Renal pelvis (tissue), 4 donors: ENCODE results near the gene TACR1. TPM values are rescaled to one million over a fixed set of nuclear protein-coding genes. Genes with fewer than 3 reads are reported as not detected.

Source experiments
- DNase-seq: peaks from one replicate; pipeline ENCODE4 v3.0.0-alpha.2; 2013
- polyA plus RNA-seq, 3 donors: library from polyadenylated mRNA; unstranded; fragments of 120-200 nt; gene quantifications; one replicate each; pipeline ENCODE4 v1.2.1, GENCODE V29; 2013; ENCODE audit not compliant: insufficient read length in 3 of 3

TACR1 gene
- polyA plus RNA-seq, 3 donors: 1.4 to 2.1 (median 2.1) TPM

DNA sequence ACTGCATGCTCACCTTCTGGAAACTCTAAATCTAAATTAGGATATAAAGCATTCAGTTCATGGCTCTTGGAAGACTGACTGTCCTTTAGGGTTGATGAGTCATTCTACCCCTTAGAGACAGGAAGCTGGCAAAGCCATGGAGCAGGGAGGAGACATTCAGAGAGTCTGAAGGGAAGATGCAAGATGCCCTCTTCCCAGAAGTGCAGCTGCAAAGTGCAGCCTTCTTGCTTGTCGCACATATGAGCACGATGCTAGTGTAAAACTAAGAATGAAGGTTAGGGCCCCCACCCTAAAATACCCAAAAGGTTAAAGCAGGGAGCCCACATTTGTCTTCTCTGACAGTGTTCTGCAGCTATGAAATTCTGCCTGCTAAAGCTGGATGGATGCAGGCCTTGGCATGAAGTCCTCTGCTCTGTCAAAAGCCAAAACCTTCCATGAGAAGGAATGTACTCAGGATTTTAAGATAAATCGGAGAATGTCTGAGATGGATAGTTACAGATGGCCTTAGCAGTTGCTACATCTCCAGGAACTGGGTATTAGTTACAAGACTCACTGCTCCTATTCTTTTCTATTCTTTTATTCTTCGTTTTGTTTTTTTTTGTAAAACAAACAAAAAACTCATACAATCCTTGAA is 151.2 kb downstream of the TACR1 start:
- no peak for DNase-seq

- DNase-seq: no peak
These were observed 151.9 kb downstream of the TACR1 start for GRCh38 chr2:75047189-75047991.

- no peak for DNase-seq
These were observed 153.7 kb downstream of the TACR1 start for GRCh38 chr2:75045526-75046050.

- no peak for DNase-seq
These were observed 155.0 kb downstream of the TACR1 start for GRCh38 chr2:75044291-75044690.

GRCh38 chr2:75042823-75043222 is 156.5 kb downstream of the TACR1 start:
- DNase-seq: no peak

DNA sequence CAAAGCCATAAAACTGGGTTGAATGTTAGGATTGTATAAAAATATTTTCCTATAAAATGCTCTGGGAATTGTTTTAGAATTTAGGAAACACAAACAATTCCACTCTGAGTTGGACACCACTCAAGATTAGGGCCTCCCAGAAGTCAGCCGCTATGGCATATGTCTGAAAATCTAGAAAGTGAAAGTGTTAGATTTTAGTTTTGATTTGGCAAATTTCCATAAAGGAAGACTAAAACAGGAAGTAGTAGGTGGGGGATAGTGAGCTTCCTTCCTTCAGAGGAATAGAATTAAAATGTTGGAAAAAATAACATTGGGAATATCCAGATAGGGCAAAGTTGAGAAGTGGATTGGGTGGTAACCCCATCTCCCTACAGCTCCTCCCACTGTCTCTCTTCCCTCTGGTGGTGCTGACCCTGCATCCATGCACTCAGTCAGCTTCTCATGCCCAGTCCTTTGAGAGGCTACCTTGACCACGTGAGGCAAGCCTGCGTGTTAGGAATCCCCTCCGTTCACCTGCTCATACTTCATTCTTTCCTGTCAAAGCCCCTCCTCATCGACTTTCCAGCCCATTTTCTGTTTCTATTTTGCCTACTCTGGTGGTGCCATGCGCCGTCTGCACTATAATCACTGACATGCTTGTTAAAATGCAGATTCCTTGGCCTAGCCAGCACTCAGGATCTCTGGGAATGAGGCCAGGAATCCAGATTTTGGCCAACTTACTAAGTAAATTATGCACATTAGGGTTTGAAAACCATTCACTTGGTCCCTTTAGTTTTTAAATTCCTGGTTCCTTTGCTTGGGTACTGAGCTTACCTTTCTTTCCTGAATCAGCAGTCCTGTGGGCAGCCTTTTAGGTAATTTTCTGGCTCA is 157.4 kb downstream of the TACR1 start:
- DNase-seq: peak; percentile 29

DNA sequence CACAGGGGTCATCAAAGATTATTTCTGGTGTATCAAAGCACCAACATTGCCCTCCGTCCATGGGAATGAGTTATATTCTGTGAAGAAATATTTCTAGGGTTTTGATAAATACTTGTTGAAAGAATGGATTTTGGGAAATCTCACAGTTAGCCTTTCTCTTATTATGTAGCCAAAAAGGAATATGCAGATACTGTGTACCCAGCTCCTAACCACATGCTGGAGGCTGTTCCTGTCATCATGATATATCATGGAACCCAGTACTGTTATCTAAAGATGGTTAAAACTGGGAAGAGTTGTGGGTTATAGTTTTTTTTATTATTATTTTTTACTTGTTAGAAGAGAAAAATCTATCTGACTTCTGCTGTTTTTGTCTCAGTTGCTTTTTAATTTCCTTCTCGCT is 158.1 kb downstream of the TACR1 start:
- no peak for DNase-seq

- no peak for DNase-seq
These were observed 163.6 kb downstream of the TACR1 start for GRCh38 chr2:75035444-75036353.

GRCh38 chr2:75033516-75033915 is 165.8 kb downstream of the TACR1 start:
- no peak for DNase-seq

DNA sequence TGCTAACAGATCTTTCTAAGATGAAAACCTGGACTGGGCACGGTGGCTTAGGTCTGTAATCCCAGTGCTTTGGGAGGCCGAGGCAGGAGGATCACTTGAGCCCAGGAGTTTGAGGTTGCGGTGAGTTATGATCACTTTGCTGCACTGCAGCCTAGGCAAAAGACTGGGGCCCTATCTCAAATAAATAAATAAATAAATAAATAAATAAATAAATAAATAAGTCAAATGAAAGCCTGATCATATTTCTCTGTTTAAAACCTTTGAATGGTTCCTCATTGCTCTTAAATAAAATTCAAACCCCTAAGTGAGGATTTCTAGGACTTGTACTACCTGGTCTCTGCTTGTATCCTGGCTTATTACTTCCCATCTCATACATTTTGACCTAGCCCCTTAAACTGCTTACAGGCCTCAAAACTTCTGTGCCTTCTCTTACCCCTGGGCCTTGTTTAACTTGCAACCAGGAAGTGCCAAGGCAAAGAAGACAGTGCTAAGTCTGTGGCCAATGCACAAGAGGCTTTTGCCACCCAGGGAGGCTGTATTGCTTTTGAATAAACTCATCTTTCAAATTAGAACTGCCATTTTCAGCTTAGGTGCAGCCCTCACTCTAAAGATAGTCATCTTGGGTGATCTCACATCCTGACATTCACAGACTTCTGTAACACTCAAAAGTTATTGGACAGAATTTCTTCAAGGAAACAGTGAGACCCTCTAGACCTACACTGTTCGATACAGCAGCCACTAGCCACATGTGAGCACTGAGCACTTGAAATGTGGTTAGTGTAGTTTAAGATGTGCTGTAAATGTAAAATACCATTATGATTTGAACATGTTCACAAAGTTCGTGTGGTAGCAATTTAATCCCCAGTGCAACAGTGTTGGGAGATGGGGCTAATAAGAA is 167.2 kb downstream of the TACR1 start:
- no peak for DNase-seq

- no peak for DNase-seq
These were observed 168.1 kb downstream of the TACR1 start for GRCh38 chr2:75031171-75031570.

- no peak for DNase-seq
These were observed 168.9 kb downstream of the TACR1 start for GRCh38 chr2:75030218-75031009.

DNA sequence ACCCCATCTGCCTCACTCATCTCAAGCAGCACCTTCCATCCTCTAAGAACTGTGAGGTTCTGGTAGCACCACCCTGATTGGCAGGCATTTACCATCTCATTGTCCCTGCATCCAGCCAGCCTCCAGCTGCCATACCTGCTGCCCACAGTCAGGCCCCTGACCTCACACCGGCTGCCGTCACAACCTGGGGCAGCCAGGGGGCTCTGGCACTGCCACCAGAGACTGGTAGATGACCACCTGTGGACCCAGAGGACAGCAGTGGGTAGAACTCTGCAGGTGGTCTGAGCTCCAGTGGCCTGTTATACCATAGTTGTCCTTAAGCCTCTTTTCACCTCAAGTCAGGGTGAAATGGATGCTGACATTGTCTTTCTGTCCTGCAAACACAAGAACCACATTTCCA is 171.4 kb downstream of the TACR1 start:
- no peak for DNase-seq

GRCh38 chr2:75025633-75026380 is 173.5 kb downstream of the TACR1 start:
- DNase-seq: no peak

- DNase-seq: no peak
These were observed 174.1 kb downstream of the TACR1 start for GRCh38 chr2:75025216-75025615.

DNA sequence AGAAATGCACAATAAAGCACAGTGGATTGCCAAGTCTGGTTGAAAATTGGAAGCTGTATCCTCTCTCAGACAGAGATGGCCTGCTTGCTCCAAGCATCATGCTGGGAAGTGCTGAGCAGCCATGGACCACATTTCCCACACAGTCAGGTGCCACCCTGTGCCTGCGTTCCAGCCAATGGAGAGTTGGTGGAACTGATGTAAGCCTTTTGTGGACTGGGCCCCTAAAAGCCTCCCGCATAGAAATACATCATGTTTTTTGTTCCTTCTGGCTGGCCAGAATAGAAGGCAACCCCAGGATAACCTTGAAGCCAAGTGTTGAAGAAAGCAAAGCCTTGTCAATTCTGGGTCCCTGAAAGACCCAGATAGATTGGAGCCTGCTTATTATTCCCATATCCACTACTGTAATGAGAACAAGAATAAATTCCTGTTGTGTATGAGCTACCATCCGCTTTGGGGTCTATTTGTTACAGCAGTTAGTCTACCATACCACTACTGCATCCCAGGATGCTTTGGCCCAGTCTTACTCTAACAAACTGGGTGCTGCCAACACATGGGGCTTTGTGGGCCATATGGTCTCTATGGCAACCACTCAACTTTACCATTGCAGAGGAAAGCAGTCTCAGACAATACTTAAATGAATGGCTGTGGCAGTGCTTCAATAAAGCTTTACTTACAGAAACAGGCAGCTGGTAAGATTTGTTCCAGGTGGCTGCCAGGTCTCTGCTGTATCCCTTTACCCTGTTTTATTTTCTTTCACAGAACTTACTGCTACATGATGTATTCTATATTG is 175.5 kb downstream of the TACR1 start:
- no peak for DNase-seq

DNA sequence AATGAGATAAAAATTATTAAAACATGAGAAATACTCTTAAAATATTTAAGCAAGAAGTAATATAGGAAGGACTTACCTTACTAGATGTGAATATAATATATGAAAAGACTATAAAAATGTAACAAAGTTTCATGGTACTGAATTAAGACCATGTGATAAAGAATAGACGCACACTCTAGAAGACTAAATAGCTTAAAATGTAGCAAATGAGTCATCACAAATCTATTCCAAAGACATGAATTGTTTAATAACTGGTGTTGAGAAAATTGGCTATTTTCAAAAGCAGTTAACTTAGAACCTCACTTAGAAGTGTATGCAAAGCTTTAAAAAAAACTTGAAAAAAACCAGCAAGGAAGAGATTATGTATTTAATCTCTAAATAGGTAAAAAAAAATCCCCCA is 176.8 kb downstream of the TACR1 start:
- no peak for DNase-seq

- no peak for DNase-seq
These were observed 177.6 kb downstream of the TACR1 start for GRCh38 chr2:75021672-75022071.
